ENCODE measurements around the gene ARL15.

Gene ARL15

DNA sequence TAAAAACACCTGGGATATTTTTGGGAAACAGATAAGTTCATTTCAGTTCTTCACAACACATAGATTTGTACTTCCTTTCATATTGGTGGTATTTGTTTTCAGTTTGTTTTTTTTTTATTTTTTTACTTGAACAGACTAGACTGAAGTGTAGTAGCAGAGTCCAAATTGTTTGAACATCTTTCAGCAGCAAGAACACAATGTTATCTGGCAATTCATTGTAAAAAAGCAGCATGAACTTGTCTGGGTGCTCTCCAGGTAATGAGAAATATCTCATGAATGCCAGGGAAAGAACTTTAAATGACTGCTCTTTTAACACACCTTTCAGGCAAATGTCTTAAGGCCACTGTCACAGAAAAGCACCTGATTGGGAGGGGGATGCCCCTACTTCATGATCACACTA lies 113.4 kb downstream of the ARL15 start:
- DNase-seq: no peak

DNA sequence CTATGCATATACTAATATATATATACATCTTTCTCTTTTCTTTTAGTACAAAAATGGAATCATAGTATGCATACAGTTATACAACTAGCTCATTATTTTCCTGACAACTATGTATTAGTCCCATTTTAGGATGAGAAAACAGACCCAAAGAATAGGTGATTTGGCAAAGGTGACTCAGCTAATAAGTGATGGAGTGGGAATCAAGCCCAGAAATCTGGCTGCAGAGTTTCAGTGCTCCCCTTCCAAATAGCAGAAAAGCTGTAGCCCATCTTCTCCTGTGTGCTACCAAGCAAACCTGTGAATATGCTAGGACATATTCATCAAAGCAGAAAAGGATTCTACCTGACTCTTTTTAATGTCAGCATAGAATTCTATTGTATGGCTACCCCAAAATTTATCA lies 114.7 kb downstream of the ARL15 start:
- DNase-seq: no peak

DNA sequence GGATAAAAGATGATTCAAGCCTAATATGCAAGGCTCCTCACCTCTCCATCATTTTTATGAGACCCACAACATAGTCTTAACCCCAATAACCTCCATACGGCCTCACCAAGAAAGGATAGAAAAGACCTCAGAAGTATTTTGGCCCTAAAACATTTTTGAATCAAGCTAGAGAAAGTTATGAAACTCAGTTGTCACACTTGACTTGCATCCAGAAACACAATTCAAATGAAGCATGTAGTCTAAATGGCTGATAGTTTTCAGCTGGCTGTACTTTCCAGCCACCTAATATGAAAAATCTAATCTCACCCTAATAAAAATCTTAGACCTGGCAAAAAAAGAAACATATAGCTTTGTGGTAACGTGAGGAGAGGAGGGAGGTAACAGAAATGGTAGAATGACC lies 116.1 kb downstream of the ARL15 start:
- DNase-seq: no peak

DNA sequence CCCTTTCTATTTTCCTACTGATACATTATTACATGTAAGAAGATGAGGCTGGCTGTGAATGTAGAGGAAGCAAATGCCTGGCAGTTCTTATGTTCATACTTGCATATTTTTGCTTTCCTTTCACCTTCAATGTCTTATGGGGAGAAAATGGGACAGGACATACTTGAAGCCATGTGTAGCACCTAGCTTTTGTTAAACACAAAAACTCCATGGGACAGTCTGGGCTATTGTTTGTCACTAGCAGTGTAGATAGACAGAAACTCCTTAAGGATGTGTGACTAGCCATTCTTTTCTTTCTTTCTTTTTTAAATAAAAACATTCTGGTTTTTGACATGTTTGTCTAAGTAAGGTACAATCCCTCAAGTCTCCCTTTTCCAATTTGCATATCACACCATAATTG lies 122.7 kb downstream of the ARL15 start:
- DNase-seq: no peak

DNA sequence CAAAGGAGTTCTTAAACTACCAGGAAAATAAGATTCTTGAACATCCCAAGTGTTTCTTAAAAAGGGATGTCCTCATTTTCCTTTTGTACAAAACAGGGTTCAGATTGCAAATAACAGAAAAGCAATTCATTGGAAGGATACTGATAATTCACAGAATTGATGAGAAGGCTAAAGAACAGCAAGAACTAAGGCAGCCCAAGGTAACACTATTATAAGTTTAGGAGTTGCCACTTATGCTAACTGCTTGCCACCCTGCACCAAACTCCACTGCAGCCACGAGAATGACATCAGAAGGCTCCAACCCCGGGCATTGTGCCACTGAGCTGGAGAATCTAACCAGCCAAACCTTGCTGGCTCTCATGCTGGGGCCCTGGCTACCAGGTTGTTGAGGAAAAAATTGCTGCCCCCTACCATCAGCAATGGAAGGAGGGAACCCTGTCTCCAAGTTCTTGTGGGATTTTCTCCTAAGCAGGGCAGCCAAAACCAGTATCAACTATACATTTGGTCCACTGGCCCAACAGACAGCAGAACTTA lies 123.4 kb downstream of the ARL15 start:
- DNase-seq: no peak

DNA sequence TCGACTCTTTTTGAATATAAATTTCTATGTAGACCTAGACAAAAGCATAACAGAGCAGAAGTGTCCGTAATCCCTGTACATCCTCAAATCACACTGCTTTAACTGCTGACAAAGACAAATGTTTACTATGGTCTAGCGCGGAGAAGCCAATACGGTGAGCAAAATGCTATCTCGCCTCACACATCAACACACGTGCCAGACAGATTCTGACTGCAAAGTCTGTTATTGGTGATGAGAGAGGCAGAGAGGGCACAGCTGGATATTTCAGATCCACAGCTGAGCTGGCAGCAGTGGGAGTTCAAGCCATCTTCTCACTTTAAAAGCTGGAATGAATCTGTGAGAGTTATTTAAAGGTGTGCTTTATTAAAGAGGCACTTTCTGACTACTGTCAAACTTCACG lies 124.3 kb downstream of the ARL15 start:
- no peak for DNase-seq

DNA sequence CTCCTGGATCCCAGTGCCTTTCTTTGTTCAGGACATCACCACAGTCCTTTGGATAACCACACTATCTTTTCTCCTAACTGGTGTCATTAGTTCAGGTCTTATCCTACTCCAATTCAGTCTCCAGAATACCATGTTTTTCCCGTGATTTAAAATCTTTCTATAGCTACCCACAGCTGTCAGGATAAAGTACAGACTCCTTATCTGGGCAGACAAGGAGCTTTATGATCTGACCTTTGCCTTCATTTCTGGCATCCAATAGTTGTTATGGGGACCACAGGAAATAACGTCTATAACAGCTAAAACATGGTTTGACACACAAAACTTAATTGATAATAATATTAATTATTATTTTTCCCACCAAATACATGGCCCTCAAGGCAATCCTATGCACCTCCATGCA lies 125.6 kb downstream of the ARL15 start:
- no peak for DNase-seq

DNA sequence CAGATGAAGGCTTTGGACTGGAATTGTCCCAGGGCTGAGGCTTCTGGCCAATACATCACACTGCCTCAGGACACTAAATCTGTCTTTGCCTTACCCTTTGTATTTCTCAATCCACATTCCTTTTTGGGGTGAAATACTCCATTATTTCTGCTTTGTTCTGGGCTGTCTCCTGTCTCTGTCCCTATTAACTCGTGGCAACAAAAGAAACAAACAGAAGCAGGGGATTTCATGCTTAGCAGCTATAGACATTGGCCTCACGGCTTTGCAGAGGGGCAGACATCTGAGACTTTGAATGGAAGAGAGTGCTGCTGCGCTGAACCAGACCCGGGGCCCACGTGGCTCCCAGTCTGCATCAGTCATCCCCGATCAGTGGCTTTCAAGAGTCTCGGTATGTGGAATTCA lies 129.7 kb downstream of the ARL15 start:
- DNase-seq: no peak

DNA sequence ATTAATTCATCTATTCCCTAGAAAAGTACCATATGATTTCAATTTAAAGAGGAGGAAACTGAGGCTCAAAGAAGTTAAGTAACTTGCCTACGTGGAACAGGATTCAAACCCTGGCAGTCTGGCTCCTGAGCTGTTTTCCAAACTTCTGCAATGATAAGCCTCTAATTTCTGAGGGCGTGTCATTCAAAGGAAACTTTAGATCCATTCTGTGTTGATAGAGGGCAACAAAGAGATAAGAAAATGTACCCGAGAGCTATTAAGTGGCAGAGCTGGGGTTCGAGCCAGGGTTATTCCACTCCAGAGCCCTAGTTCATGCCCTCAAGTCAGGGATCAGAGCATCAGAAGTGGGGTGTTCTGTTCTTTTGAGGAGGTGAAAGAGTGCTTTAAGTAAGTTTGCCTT lies 131.4 kb downstream of the ARL15 start:
- no peak for DNase-seq

DNA sequence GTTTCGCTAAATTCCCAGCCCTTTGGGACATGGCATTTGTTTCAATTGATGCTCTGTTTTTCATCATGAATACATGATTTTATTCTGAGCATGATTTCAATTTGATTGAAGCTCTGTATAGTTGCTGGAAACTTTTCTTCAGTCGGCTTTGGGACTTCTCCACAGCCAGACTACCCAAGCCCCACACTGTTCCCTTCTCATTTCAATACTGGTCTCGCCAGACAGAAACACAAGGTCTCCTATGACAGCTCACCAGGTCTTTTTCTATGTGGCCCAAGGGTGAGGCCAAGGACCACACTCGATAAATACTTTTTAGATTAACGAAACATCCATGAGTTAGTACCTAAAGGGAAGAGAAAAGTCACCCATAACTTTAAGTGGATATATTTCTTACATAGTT lies 132.2 kb downstream of the ARL15 start:
- DNase-seq: no peak

DNA sequence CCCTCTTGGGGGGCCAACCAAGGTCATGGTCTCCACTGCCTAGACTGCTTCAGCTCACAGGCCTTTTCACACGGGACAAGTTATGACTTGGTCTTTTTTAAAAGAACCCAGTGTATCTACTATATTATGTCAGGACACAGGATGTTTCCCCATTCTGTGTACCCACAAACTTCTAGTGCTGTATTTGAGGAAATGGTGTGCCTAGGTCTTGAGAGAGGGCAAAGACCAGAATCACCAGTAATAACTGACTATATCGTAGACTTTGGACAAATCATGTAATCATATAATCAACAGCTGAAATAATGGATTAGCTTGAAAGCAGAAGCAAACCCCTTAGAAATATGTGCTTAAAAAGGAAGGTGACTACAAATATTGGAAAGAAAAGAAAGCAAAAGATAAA lies 133.3 kb downstream of the ARL15 start:
- no peak for DNase-seq

DNA sequence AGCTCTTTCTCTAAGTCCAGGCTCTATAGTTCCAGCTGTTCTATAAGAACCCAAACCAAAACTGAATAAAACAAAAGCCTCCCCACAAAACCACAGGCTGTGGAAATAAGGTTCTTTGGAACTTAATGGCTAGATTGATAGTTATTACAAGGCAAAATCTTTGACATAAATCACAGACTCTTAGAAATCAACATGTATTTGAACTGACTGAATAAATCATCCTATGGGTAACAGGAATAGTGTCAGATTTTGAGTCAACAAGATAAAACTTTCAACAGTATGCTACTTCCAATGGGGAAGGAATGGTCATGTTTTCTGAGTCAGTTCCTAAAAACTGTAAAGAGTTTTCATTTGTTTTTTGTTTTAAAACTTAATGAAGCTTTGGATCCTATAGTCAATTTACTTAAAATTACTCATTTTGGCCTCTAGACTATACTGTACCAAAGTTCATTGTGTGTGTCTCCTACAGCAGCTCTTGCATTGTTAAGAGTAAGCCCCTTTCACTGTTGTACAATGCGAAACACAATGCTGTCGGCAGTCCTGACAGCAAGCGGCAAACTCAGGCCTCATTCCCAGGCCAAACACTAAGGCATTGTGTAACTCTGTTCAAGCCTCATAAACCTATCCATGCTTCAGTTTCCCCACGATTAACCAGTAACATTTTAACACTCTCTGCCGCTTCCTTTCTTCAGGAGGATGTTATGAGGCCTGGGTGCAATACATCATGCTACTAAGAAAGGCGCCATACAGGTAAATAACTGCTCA lies 134.1 kb downstream of the ARL15 start:
- no peak for DNase-seq

DNA sequence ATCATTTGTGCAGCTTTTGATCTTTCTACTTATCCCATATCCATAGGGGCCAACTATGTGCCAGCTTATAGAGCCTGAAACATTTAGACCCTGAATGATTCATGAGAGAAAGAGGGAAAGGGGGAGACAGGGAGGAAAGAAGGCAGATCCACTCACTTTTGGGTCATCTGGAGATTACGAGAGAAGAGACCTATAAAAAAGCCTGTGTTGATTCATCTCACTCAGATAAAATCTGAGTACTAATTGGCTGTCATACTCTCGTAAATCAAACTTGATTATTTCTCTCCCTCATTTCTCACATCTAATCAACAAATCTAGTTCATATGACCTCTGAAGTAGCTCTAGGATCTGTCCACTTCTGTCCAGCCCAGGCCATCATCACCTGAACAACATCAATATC lies 137.1 kb downstream of the ARL15 start:
- DNase-seq: no peak

DNA sequence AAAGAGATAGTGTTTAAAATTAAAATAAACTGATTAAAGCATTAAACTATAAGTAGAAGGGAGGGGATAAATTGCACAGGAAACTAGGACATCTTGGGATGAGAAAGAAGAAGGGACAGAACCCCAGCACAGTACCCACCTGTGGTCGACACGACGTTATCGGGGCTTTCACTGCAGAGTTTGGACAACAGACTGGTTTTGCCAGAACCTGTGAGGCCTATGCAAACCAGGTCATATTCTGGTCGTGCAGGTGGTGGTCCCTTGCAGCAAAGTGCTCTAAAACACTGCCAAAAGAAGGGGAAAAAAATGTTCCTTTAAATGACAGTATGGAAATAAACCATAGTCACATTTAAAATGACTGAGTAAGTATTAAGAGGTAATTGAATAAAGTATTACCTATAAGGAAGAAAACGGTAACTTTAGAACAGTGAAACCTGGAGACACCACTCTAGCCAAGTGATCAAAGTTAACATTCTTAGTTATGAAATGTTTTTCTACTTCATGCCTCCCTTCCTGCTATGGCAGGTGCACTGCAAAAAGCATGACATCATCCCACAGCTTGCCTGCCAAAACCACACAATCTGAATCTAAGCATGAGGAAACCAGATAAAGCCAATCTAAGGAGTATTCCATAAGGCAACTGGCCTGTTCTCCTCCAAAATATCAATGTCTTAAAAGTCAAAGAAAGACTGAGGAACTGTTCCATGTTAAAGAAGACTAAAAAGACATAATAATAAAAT lies 138.6 kb downstream of the ARL15 start:
- DNase-seq: no peak

DNA sequence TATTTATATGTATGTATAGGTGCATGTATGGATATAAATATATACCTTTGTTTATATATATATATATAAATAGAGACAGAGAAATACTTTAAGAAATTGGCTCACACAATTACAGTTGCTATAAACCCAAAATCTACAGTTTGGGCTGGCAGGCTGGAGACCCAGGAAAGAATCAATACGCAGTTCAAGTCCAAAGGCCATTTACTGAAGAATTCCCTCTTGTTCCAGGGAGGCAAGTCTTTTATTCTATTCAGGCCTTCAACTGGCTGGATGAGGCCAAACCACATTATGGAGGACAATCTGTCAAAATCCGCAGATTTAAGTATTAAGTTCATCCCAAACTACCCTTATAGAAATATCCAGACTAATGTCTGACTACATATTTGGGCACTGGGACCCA lies 144.7 kb downstream of the ARL15 start:
- DNase-seq: no peak

DNA sequence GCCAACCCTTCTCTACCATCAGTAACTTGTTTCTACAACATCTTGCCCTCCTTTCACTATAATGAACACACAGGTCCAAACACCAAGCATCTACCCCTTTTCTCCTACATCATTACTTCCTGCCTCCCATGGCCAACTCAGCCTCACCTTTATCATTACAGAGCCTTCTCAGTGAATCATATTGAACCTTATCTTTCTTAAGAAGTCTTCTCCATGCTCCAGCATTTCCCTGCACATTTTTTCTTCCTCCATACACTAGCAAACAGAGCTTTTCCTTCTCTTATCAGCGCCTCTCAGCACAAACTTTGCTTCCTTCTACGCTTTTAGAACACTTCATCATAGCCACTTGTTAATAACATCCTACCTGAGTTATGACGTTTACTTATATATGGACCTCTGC lies 148.2 kb downstream of the ARL15 start:
- DNase-seq: no peak

DNA sequence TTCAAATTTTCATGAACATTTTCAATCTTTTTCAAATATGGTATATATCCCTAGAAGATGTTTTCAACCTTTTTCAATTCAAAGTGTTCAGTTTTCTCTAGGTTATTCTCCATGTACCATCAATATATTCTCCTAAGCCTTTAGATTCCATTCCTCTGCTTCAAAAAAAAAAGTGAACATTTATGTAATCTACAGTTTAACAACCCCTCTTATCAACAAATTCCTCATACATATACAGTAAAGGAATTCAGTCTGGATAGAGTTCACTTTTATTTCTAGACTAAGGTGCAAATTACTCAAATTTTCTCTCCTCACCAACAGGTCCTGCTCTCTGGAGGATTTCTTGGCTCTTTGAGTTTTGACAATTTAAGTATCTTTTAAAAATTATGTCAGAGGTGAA lies 150.0 kb downstream of the ARL15 start:
- no peak for DNase-seq

DNA sequence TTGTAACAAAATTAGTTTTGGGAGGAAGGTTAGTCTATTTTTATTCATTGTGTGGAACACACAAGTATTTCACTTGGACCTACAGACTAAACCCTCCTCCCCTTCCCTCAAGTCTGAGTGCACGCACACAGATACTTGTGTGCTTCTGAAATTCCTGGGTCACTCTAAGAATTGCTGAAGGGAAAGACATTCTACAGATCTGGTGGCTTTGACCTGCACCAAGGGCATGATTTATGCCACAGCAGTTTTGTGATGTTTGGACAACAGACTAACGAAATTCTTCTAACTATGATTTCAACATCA lies 150.5 kb downstream of the ARL15 start:
- no peak for DNase-seq

DNA sequence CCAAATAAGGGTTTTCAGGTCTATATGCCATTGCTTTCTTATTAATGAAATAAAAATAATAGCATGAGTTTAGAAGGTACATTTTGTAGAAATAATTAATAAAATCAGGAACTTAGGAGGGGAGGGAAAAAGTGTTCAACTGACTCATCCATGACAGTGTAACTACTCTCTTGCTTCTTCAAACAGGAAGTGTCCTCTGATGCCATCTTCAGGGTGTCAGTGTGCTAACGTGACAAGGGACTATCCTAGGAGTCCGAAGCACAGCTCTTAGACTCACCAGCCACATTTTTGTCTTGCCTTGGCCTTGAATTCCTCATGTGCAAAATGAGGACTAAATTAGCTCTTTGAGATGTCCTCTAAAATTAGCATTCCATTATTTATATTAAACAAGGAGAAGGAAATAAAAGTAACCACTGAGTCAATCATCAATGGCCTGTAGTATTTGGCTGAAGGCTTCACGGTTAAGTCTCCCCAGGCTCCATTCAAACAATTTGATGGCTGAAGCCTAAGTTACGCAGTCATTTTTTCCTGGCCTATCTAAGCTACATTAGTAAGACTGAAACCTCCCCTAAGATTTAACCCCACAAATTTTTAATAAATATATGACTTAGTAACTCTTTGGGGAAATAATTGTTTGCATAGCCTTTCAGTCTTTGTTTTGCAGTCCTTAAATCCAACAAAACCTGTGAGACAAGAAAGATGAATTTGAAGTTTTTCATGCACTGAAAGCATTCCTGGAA lies 151.1 kb downstream of the ARL15 start:
- no peak for DNase-seq

DNA sequence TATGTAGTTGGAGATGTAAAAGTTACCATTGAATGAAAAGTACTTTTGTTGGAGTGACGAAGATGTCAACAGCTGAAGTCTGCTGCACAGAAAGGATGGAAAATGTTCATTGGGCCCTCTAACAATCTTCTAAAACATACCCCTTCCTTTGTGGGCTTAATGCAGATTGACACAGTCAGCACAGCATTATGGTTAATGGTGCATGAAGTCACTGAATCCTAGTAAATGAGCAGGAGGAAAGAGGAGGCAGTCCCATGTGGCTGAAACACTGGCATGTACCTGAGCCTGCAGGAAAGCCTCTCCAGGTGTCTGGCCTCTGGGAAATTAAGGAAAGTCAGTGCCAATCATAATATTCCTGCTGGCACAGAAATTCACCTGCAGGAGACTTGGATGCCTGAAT lies 153.8 kb downstream of the ARL15 start:
- no peak for DNase-seq

DNA sequence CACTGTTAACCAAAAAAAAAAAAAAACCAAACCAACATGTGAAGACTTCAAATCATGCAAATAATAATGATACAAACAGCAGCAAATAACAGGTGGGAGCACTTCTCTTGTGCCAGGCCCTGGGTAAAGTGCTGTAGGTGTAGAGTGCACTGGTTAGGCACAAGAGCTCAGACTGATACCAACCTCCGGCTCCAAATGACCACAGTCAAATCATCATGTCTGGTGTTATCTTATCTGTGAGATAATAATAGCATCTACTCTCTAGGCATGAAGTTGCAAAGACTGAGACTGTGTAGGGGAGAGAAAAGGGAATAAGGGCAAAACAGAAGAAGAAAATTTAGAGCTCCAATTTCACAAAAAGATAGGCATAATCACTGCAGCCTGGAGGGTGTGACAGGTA lies 159.5 kb downstream of the ARL15 start:
- DNase-seq: no peak

DNA sequence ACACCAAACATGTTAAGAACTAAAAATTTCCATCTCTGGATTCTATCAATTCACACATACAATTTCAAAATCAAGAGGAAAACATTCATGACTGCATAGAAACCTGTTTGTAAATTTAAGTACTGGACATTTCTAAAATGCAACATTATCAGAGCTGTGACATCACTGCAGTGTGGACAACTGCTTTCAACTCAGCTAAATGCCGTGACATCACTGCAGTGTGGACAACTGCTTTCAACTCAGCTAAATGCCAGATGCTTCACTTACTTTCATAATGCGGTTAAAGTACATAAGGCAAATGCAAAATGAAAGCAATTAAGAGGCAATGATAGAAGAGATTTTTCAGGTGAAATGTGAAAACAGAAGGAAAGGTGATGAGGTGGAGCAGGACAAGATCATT lies 161.5 kb downstream of the ARL15 start:
- DNase-seq: peak; percentile 24

DNA sequence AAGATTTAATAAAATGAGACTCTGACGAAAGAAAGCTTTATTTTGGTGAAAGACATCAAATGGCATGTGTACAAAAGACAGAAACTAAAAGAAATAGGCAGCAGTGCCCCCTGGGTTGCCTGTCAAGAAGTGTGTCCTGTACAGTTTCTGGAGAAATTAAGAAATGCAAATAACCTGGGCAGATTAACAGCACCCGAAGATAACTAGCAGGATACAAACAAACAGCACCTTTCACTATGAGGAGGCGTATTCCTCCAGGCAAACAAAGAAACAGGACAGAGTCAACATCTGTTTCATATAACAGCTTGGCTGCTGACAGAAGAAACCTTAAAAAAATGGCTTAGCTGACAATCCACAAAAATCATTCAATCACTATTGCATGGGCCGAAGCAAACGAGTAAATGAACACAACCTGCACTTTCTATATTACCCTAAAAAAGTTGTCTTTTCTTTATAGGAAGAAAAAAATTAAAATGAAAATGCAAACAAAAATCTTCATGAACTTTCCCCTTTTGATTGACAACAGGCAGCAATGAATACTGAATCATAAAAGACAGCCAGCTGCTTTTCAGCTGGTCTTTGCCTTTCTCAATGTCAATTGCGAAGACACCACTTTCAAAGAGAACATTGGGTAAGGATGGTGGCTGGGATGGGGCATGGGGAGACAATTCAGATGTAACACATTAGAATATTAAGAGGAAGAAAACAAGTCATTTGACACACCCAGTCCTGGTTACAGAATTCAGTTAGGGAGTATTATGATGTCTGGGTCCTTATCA lies 162.1 kb downstream of the ARL15 start:
- DNase-seq: no peak
